B cell (primary cell): ENCODE results near the gene GNG7. TPM values are rescaled to one million over a fixed set of nuclear protein-coding genes. Genes with fewer than 3 reads are reported as not detected.

ENCODE experiments used
- ATAC-seq: fragments of 200-7000 bp; cut with Tn5 transposase; one replicate; pipeline ENCODE4 v1.10.0; 2021; ENCODE audit warnings: low read depth, mild to moderate bottlenecking, moderate number of reproducible peaks, moderate library complexity
- CTCF ChIA-PET: fragments of 350-600 bp; sonication (Branson Sonifier 250); formaldehyde crosslinking; loops from one replicate; lab custom pipeline; 2021; ENCODE audit warnings: antibody characterized with exemption, inconsistent platforms; lab: Charles Lee
- POLR2A ChIA-PET: fragments of 350-600 bp; sonication (Branson Sonifier 250); formaldehyde crosslinking; loops from one replicate; lab custom pipeline; 2021; ENCODE audit warnings: antibody characterized with exemption; lab: Charles Lee
- DNase-seq: peaks from one replicate; pipeline ENCODE4 v3.0.0; 2013
- H2AFZ ChIP-seq: 2 replicates; pipeline ENCODE4 v1.6.1; 2012; ENCODE audit warnings: mild to moderate bottlenecking, low read depth, low read length; ENCODE audit not compliant: insufficient read depth, poor library complexity, severe bottlenecking
- H3K27ac ChIP-seq, 2 donors: 1 replicate in 1 of 2; 2 replicates in 1 of 2; pipeline ENCODE4 v1.5.1; 2012 to 2013; ENCODE audit warnings: low read length in 2 of 2, mild to moderate bottlenecking in 2 of 2, moderate library complexity in 1 of 2
- H3K27me3 ChIP-seq, 4 experiments: fragments of 200-600 bp in 1 of 4; sonication (generic) in 1 of 4; replicated peaks in 1 of 4; 1 replicate in 2 of 4; 2 replicates in 2 of 4; pipeline versions ENCODE4 v1.6.1 to v1.7.0; 2013 to 2016; ENCODE audit warnings: low read length in 3 of 4, mild to moderate bottlenecking in 2 of 4, mixed read lengths in 1 of 4, moderate library complexity in 1 of 4; ENCODE audit not compliant: insufficient read depth in 4 of 4, control insufficient read depth in 3 of 4; ENCODE audit errors: control extremely low read depth in 1 of 4
- H3K36me3 ChIP-seq, 2 experiments: replicated peaks in 1 of 2; 1 replicate in 1 of 2; 2 replicates in 1 of 2; pipeline versions ENCODE4 v1.6.1 to v1.7.1; 2013; ENCODE audit warnings: low read length in 1 of 2; ENCODE audit not compliant: insufficient read depth in 2 of 2, control insufficient read depth in 1 of 2; ENCODE audit errors: control extremely low read depth in 1 of 2, extremely low read depth in 1 of 2
- H3K4me1 ChIP-seq, 2 donors: fragments of 200-600 bp in 1 of 2; sonication (generic) in 1 of 2; 1 replicate in 1 of 2; 2 replicates in 1 of 2; pipeline versions ENCODE4 v1.5.1 to v1.6.1; 2013 to 2017; ENCODE audit warnings: low read length in 2 of 2; ENCODE audit not compliant: control insufficient read depth in 2 of 2, insufficient read depth in 2 of 2
- H3K4me2 ChIP-seq: replicated peaks from 2 replicates; pipeline ENCODE3; 2012; ENCODE audit warnings: mild to moderate bottlenecking, low read depth, low read length; ENCODE audit not compliant: poor library complexity, severe bottlenecking
- H3K4me3 ChIP-seq, 5 experiments: fragments of 200-600 bp in 1 of 5; sonication (generic) in 1 of 5; 1 replicate in 3 of 5; 2 replicates in 2 of 5; pipeline versions ENCODE4 v1.5.1 to v1.7.0; 2011 to 2016; ENCODE audit warnings: low read length in 4 of 5, mild to moderate bottlenecking in 4 of 5, low read depth in 2 of 5, control low read depth in 1 of 5, moderate library complexity in 1 of 5; ENCODE audit not compliant: insufficient read depth in 1 of 5; ENCODE audit errors: control extremely low read depth in 1 of 5, extremely low read depth in 1 of 5
- H3K79me2 ChIP-seq: fragments of 200-600 bp; sonication (generic); one replicate; pipeline ENCODE4 v1.6.0; 2016; ENCODE audit warnings: low read length; ENCODE audit not compliant: control insufficient read depth, insufficient read depth
- H3K9ac ChIP-seq: fragments of 200-600 bp; sonication (generic); 2 replicates; pipeline ENCODE4 v1.6.1; 2017; ENCODE audit warnings: mild to moderate bottlenecking, low read length, moderate library complexity
- H3K9me3 ChIP-seq, 3 donors: one replicate each; pipeline versions ENCODE4 v1.6.1 to v1.7.1; 2013; ENCODE audit warnings: low read length in 2 of 3; ENCODE audit not compliant: control insufficient read depth in 2 of 3, insufficient read depth in 1 of 3; ENCODE audit errors: control extremely low read depth in 1 of 3
- H4K20me1 ChIP-seq: 2 replicates; pipeline ENCODE4 v1.6.0; 2012; ENCODE audit warnings: mild to moderate bottlenecking, low read length; ENCODE audit not compliant: insufficient read depth, control insufficient read depth, poor library complexity, severe bottlenecking
- H3K27ac Mint-ChIP-seq: one replicate; pipeline ENCODE4 v1.8.0; 2021; ENCODE audit warnings: mixed read lengths
- H3K27me3 Mint-ChIP-seq: one replicate; pipeline ENCODE4 v1.8.0; 2021; ENCODE audit warnings: mixed read lengths
- H3K4me1 Mint-ChIP-seq: one replicate; pipeline ENCODE4 v1.8.0; 2021; ENCODE audit warnings: mixed read lengths
- H3K4me3 Mint-ChIP-seq: one replicate; pipeline ENCODE4 v1.8.0; 2021; ENCODE audit warnings: mixed read lengths
- H3K9me3 Mint-ChIP-seq: one replicate; pipeline ENCODE4 v1.8.0; 2022; ENCODE audit warnings: mixed read lengths; ENCODE audit not compliant: insufficient read depth
- EZH2 ChIP-seq: IDR thresholded peaks from 2 replicates; pipeline ENCODE4 v1.6.1; 2012; ENCODE audit warnings: borderline replicate concordance, low read depth, mild to moderate bottlenecking, moderate library complexity, low read length; ENCODE audit not compliant: insufficient read depth, poor library complexity, severe bottlenecking
- WGBS: methylation state at CpG from one replicate; pipeline ENCODE4 v1.1.5; 2013; ENCODE audit warnings: missing lambda C conversion rate; ENCODE audit not compliant: insufficient coverage; 5-methylcytosine and 5-hydroxymethylcytosine counted together
- intact Hi-C: fragments of 100-400 bp; cut with micrococcal nuclease; formaldehyde crosslinking; loops from one replicate; pipeline ENCODE4 v1.10.0; 2022
- polyA plus RNA-seq: library from polyadenylated mRNA; depleted of rRNA; stranded (reverse); fragments of >200 nt; gene quantifications from 2 replicates; pipeline ENCODE4 v1.2.3, GENCODE V29; 2012
- total RNA-seq, 2 donors: library from RNA; stranded (reverse); fragments of 120-200 nt in 1 of 2; gene quantifications; 1 replicate in 1 of 2; 2 replicates in 1 of 2; pipeline versions ENCODE4 v1.2.3 to v1.2.4, GENCODE V29; 2013 to 2022
- TF ChIP-seq, protein P1 (sequence below): fragments of 200-600 bp; IDR thresholded peaks from one replicate; pipeline ENCODE4 v1.8.0; 2022; ENCODE audit warnings: antibody characterized with exemption, mild to moderate bottlenecking

Gene GNG7
- total and polyA plus RNA-seq, 2 donors (not counting 1 experiment from before 2014, with no cell fraction given), result 76.3 to 153 TPM

DNA sequence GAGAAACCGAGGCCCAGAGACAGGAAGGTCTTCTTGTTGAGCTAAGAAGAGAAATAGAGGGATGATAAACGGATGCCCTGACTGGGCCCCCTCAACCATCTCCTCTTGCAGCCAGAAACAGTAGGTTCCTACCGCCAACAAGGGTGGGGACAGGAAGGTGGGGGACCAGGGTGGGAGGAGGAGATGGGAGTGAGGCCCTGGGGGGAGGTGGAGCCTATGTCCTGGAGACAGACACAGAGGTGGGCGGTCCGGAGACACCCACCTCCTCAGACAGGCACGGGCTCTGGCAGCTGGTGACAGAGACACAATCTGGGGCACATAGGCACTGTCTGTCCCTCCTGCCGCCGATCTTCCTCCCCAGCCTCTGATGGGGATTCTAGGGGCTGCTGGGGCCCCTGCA lies 209.6 kb downstream of the GNG7 start:
- DNase-seq, result no peak
- no peak for TF ChIP-seq EZH2
- TF ChIP-seq, protein P1, sequence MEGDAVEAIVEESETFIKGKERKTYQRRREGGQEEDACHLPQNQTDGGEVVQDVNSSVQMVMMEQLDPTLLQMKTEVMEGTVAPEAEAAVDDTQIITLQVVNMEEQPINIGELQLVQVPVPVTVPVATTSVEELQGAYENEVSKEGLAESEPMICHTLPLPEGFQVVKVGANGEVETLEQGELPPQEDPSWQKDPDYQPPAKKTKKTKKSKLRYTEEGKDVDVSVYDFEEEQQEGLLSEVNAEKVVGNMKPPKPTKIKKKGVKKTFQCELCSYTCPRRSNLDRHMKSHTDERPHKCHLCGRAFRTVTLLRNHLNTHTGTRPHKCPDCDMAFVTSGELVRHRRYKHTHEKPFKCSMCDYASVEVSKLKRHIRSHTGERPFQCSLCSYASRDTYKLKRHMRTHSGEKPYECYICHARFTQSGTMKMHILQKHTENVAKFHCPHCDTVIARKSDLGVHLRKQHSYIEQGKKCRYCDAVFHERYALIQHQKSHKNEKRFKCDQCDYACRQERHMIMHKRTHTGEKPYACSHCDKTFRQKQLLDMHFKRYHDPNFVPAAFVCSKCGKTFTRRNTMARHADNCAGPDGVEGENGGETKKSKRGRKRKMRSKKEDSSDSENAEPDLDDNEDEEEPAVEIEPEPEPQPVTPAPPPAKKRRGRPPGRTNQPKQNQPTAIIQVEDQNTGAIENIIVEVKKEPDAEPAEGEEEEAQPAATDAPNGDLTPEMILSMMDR, result no peak
- Histone ChIP-seq H3K79me2 (no peaks in the 10 kb centered on the region), H3K9me3 (peaks cover 0 to 17% (median 0%) of the 10 kb centered on the region in 3 donors), H3K27me3 (peaks cover 0 to 55% (median 21%) of the 10 kb centered on the region in 4 experiments), H3K9ac (no peak overlapping the region), H3K27ac (no peak overlapping the region), H3K36me3 (no peaks in the 10 kb centered on the region), H2AFZ (no peak overlapping the region), H4K20me1 (peaks cover 16% of the 10 kb centered on the region), H3K4me1 (peaks cover 47 to 54% of the 10 kb centered on the region in 2 donors), H3K4me2 (no peak overlapping the region), H3K4me3 (no peak overlapping the region)
- ChIA-PET CTCF (interaction anchor here (0.9 to 2.0 kb wide), 3 partner anchors 15 to 144 kb away, joined by 3 to 4 read pairs (median 3); no protein-coding TSS in a partner anchor), POLR2A (interaction anchor here (0.8 to 1.4 kb wide), 3 partner anchors 13 to 15 kb away, joined by 4 to 5 read pairs (median 5); no protein-coding TSS in a partner anchor)
- intact Hi-C loops, result no loop called here
- no peaks in the 10 kb centered on the region for H3K9me3 Mint-ChIP-seq
- peak overlapping the region; percentile 46 for H3K27ac Mint-ChIP-seq
- peak overlapping the region; percentile 18 for H3K4me3 Mint-ChIP-seq
- H3K4me1 Mint-ChIP-seq, result peaks cover 44% of the 10 kb centered on the region
- WGBS, result no CpG with 5 or more reads among the region's 8 CpGs
- no peak for ATAC-seq
- peaks cover 29% of the 10 kb centered on the region for H3K27me3 Mint-ChIP-seq

DNA sequence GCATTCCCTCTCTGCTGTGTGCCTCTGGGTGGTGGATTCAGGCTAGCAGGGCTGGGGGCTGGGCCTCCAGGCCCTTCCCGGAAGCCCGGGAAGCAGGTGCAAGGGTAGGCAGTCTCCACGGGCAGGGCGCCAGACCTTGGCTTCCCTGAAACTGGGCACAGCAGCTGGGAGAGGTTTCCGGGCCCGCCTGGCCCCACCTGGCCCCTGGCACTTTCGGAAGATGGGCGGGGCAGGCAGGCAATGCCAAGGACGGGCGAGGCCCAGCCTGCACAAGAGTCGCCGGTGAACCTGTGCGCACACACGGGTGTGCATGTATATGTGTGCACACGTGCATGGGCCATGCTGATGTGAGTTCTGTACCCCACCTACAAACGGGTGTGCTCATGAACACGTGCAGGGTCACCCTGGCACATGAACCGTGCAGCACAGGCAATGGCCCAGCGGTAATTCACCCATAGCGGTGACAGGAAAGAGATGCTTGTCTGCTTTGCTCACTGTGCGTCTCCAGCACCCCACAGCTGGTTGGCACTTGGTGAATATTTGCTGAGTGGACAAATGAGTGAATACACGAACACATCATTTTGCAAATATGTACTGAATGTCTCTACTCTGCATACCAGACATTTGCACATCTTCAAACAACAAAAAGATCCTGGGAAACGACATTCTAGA lies 211.2 kb downstream of the GNG7 start:
- Histone ChIP-seq H3K4me1 (peaks cover 49 to 57% of the 10 kb centered on the region in 2 donors), H4K20me1 (peaks cover 16% of the 10 kb centered on the region), H3K27ac (no peak overlapping the region), H3K9ac (no peak overlapping the region), H3K79me2 (no peaks in the 10 kb centered on the region), H3K4me2 (peak overlapping the region; percentile 65), H2AFZ (no peak overlapping the region), H3K36me3 (no peaks in the 10 kb centered on the region), H3K9me3 (peaks cover 0 to 12% (median 0%) of the 10 kb centered on the region in 3 donors), H3K27me3 (peaks cover 0 to 59% (median 23%) of the 10 kb centered on the region in 4 experiments), H3K4me3 (peak overlapping the region in 1 of 5 experiments; percentile 33)
- DNase-seq (peak; percentile 69), ATAC-seq (peak; percentile 40)
- POLR2A ChIA-PET, result interaction anchor here (3.2 kb wide), 1 partner anchor 15 kb away, joined by 10 read pairs; the partner anchor contains the start of gene GADD45B
- intact Hi-C loops, result no loop called here
- H3K9me3 Mint-ChIP-seq, result no peaks in the 10 kb centered on the region
- 20% methylated on average over 17 of the region's 23 CpGs for WGBS
- peaks cover 52% of the 10 kb centered on the region for H3K4me1 Mint-ChIP-seq
- no peak for TF ChIP-seq EZH2
- TF ChIP-seq, protein P1, result no peak
- peaks cover 29% of the 10 kb centered on the region for H3K27me3 Mint-ChIP-seq
- CTCF ChIA-PET, result interaction anchor here (0.6 to 1.3 kb wide), 4 partner anchors 8 to 950 kb away, joined by 3 read pairs; no protein-coding TSS in a partner anchor
- no peak overlapping the region for H3K27ac Mint-ChIP-seq
- peak overlapping the region; percentile 70 for H3K4me3 Mint-ChIP-seq
